ENCODE measurements around the gene KDM3B.

GRCh38 chr5:138402640-138403039 is 50.2 kb downstream of the KDM3B start:
- TF ChIP-seq ZNF462 (CRISPR knock-in tag; IDR thresholded peaks at IDR 0.05) (no peak), CTCF (conservative IDR thresholded peaks at IDR 0.05; ENCODE audit: low read depth in 2 of 2) (no peak), EZH2 (IDR thresholded peaks at IDR 0.05; ENCODE audit: low read depth, unreplicated experiment) (no peak), EZH2phosphoT487 (IDR thresholded peaks at IDR 0.05; ENCODE audit: unreplicated experiment) (no peak), POLR2AphosphoS5 (IDR thresholded peaks at IDR 0.05; ENCODE audit: low read depth) (no peak), REST (IDR thresholded peaks at IDR 0.05; ENCODE audit: unreplicated experiment) (no peak), ZNF114 (CRISPR knock-in tag; IDR thresholded peaks at IDR 0.05) (no peak), JUNB (IDR thresholded peaks at IDR 0.05; ENCODE audit: unreplicated experiment) (no peak), STAT1 (IDR thresholded peaks at IDR 0.05; ENCODE audit: unreplicated experiment) (no peak)

Measured in GM23338 (cell line).